IPS-15b (cell line): ENCODE data around the gene BTBD16.

Source experiments
- H3K27me3 ChIP-seq: one replicate; pipeline ENCODE4 v1.6.1; 2013; ENCODE audit warnings: low read length; ENCODE audit not compliant: control insufficient read depth, insufficient read depth
- H3K36me3 ChIP-seq: one replicate; pipeline ENCODE4 v1.6.1; 2013; ENCODE audit warnings: low read length; ENCODE audit not compliant: control insufficient read depth, insufficient read depth
- H3K4me1 ChIP-seq: one replicate; pipeline ENCODE4 v1.6.1; 2013; ENCODE audit warnings: mild to moderate bottlenecking, low read length; ENCODE audit not compliant: control insufficient read depth, insufficient read depth
- H3K4me3 ChIP-seq: one replicate; pipeline ENCODE4 v1.5.1; 2013; ENCODE audit warnings: low read depth, low read length
- H3K9ac ChIP-seq: one replicate; pipeline ENCODE4 v1.6.1; 2013; ENCODE audit warnings: low read depth, mild to moderate bottlenecking, low read length
- H3K9me3 ChIP-seq: one replicate; pipeline ENCODE4 v1.6.1; 2013; ENCODE audit warnings: mild to moderate bottlenecking, low read length; ENCODE audit not compliant: control insufficient read depth, insufficient read depth

Gene BTBD16

DNA sequence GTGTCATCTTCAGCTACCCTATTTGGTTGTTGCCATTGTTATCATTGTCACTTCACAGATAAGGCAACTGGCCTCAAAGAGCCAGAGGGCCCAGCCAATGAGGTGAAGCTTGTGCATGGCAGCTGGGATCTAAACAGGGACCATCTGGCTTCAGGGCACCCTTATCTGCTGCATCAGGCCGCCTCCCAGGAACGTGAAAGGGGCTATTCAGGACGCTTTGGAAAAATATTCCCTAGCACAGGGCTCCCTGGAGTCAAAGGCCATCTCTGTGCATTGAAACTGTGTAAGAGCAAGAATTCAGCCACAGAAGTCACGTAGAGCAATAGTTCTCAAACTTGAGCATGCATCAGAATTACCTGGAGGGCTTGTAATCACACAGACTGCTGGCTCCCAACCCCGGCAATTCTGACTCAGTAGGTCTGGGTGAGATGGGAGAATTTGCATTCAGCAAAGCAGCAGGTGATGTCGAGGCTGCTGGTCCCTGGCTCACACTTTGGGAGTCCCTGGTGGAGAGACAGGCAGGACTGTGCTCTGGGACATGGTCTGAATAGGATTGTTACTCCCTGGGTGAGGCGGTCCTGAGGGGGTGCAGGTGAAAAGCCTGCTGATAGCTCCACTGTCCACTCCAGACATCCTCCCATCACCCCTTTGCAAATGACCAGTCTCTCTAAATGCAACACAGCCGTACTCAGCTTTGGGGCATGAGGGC lies 81.9 kb downstream of the BTBD16 start:
- H3K9me3 ChIP-seq = no peaks in the 10 kb centered on the region
- no peaks in the 10 kb centered on the region for H3K4me1 ChIP-seq
- H3K9ac ChIP-seq = no peak overlapping the region
- H3K27me3 ChIP-seq = no peaks in the 10 kb centered on the region
- no peaks in the 10 kb centered on the region for H3K36me3 ChIP-seq
- H3K4me3 ChIP-seq = no peak overlapping the region

DNA sequence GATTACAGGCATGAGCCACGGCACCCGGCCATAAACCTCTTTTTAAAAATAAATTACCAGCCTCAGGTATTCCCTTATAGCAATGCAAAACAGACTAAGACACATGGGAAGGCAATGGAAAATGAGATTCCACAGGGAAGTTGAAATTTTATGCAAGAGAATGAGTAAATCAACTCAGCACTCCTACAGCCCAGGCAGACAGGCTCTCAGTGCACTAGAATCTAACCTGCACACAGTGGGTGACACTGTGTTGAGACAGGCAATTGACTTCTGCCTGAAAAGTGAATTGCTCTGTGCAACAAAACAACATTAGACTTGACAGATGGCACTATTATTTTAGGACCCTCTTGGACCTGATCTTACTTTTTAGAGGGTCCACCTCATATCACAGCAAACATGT lies 83.3 kb downstream of the BTBD16 start:
- Histone ChIP-seq H3K9ac (no peak overlapping the region), H3K36me3 (no peaks in the 10 kb centered on the region), H3K9me3 (no peaks in the 10 kb centered on the region), H3K4me3 (no peak overlapping the region), H3K4me1 (no peaks in the 10 kb centered on the region), H3K27me3 (no peaks in the 10 kb centered on the region)

DNA sequence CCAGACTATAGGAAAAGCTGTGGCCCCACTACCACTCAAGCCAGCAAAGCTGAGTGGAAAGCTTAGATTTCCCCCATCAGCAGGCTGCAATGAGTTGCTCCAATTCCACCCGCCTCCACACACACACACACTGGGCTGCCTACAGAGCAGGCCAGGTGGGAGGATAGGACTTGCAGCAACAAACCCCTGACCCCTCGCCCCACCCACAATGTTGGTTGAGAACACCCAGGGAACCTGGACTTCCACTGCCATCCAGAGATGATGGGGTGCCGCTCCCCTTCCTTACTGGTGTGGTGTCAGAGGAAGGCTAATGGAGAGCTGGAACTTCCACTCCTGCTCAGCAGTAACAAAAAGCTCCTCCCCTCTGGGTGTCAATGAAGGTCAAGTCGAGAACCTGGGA lies 86.6 kb downstream of the BTBD16 start:
- Histone ChIP-seq H3K4me1 (no peaks in the 10 kb centered on the region), H3K4me3 (no peak overlapping the region), H3K27me3 (no peaks in the 10 kb centered on the region), H3K36me3 (no peaks in the 10 kb centered on the region), H3K9ac (no peak overlapping the region), H3K9me3 (no peaks in the 10 kb centered on the region)

DNA sequence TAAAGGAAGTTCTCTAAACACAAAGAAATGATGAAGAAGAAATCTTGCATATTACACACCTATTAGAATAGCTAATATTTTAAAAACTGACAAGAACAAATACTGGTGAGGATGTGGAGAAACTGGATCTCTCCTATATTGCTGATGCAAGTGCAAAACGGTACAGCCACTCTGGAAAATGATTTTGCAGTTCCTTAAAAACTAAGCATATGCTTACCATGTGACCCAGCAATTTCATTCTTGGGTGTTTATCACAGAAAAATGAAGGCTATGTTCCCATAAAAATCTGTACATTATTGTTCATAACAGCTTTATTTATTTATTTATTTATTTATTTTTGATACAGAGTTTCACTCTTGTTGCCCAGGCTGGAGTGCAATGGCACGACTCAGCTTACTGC lies 88.5 kb downstream of the BTBD16 start:
- H3K4me3 ChIP-seq = no peak overlapping the region
- H3K9ac ChIP-seq = no peak overlapping the region

DNA sequence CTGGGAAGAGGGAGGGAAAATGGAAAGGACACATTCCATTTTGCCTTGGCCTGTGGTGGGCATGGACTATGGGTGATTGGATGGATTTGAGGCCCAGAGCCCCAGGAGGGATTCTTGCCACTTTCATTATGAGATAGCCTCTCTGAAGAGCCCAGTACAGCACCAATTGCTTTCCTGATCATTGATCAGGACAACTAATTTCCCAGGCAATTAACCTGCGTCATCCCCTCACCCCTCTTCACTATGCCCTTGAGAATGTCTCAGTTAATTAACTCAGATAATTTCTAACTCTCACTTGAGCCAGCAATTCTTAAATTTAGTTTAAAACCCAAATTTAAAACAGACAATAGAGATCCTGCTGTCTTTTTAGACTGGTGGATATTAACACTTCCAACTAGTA lies 90.0 kb downstream of the BTBD16 start:
- Histone ChIP-seq H3K27me3 (no peaks in the 10 kb centered on the region), H3K4me1 (no peaks in the 10 kb centered on the region), H3K36me3 (no peaks in the 10 kb centered on the region), H3K4me3 (no peak overlapping the region), H3K9ac (no peak overlapping the region), H3K9me3 (no peaks in the 10 kb centered on the region)

More for the DNA sequence above, 88.5 kb downstream of the BTBD16 start:
- Histone ChIP-seq H3K9me3 (no peaks in the 10 kb centered on the region), H3K36me3 (no peaks in the 10 kb centered on the region), H3K27me3 (no peaks in the 10 kb centered on the region), H3K4me1 (no peaks in the 10 kb centered on the region)

DNA sequence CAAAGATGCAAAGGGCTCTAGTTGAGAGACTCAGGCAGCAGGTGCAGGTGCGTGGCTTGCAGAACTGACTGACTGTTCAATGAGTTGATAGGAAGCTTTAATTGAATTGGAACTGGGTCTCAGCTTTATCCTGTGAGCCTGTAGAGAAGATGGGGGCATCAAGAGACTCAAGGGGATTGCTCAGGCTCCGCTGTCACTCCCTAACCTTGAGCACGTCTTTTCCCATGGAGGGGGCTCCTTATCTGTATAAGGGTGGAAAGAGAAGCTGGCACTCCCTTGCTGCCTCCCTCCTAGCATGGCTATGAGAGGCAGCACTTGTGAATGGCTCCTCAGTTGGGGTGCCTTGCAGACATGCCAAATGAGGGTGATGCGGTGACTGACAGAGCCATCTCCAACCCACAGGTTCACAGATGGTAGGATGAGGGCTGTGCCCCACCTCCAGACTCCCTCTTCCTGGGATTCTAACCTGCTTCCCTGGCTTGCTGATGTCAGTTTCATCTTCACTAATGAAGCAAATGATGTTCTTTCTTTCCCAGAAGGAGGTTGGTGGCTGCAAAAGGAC lies 91.0 kb downstream of the BTBD16 start:
- Histone ChIP-seq H3K4me3 (no peak overlapping the region), H3K36me3 (no peaks in the 10 kb centered on the region), H3K4me1 (no peaks in the 10 kb centered on the region), H3K9me3 (no peaks in the 10 kb centered on the region), H3K27me3 (no peaks in the 10 kb centered on the region), H3K9ac (no peak overlapping the region)

DNA sequence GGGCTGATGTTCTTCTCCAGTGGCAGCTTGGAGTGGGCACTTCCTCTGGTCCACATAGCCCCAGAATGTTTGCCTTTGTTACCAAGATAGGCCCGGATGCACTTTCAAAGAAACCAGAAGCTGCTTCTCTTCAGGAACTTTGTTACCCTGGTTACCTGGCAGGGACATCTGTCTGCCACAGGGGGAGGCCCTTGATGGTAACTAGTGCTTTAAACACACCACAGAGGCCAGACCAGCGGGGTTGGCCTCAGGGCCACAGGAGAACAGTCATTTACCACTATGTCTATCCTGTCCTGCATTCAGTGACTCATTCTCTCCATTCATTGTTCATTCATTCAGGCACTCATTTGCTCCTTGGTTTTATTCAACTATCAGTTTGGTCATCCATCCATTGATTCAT lies 91.5 kb downstream of the BTBD16 start:
- Histone ChIP-seq H3K4me3 (no peak overlapping the region), H3K9ac (no peak overlapping the region), H3K4me1 (no peaks in the 10 kb centered on the region), H3K9me3 (no peaks in the 10 kb centered on the region), H3K36me3 (no peaks in the 10 kb centered on the region), H3K27me3 (no peaks in the 10 kb centered on the region)

DNA sequence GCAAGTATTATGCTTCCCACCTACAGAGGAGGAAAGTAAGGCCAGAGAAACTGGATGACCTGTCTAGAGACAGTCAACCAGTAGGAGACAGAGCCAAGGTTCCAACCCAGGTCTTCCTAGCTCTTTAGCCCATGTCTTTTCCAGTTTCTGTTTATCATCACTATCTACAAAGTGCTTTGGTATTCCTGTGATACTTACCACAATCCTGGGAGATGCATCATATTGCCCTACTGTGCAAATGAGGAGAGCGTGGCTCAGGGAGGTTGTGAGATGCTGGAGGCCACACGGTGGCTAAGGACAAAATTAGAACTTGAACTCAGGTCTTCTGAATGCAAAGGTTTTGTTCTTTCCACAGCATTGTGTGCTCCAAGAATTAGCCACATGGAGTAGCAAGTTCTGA lies 92.2 kb downstream of the BTBD16 start:
- no peak overlapping the region for H3K4me3 ChIP-seq
- no peak overlapping the region for H3K9ac ChIP-seq
- H3K4me1 ChIP-seq = peaks cover under 1% of the 10 kb centered on the region
- no peaks in the 10 kb centered on the region for H3K36me3 ChIP-seq
- no peaks in the 10 kb centered on the region for H3K27me3 ChIP-seq
- H3K9me3 ChIP-seq = no peaks in the 10 kb centered on the region

DNA sequence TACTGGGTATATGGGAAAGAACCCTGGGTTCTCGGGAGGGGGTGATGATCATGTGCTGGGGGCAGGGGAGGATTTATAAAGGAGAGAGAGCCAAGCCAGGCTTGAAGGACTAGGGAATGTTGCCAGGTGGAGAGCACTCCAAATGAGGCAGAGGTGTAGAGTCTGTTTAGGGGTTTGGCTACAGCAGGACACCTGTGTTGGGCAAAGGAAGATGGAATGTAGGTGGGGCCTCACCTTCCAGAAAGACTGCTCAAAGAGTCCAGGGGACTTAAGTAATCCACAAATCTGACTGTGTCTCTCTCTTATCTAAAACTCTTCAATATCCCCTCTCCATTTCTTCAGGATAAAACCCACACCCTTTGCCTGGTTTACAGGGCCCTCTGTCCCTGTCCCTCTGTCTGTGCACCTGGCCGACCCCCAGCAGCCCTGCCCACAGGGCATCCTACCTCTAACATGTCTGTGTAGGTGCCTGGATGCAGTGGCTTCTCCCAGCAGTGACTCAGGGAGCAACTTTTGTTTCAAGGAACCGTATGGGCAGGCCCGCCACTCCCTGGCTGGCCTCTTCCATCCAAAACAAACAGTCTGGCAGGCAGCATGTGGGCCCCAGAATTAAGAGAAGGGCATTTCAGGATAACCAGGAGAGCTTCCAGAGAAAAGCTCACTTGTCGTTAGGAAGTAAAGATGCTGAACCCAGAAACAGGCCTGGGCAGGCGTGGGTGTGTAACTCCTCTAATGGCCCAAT lies 92.8 kb downstream of the BTBD16 start:
- Histone ChIP-seq H3K4me1 (peaks cover 3% of the 10 kb centered on the region), H3K27me3 (no peaks in the 10 kb centered on the region), H3K9me3 (no peaks in the 10 kb centered on the region), H3K36me3 (no peaks in the 10 kb centered on the region), H3K4me3 (no peak overlapping the region), H3K9ac (no peak overlapping the region)

DNA sequence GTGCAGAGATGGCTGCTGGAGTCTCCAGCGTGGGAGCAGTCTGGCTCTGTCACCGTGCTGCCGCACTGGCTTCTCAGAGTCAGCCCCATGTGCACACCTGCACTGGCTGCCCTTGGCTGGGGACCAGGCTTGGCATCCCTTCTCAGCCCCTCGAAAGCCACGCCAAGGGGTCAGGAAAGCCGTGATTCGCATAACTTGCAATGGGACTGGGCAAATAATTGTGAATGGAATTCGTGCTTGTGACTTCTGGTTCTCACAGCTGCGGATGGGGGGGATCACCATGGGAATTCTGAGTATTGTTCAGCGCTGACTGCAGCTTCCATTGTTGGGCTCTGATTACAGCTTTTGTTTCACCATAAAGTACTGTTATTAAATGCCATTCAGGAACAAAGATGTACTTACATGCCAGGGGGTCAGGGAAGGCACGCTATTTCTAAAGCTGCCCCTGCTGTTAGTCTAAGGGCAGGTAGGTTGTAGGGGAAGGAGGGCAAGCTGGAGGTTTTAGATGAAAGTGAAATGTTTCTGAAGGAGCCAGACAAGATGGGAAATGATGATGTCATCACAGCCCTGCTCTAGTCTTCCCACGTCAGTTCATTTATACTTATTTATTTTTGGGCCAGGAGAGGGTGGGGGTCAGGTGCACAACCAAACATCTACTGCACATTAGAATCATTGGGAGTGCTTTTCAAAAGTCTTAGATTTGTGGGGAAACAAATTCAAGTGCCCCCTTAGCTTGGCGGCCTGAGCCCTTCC lies 97.6 kb downstream of the BTBD16 start:
- H3K36me3 ChIP-seq = no peaks in the 10 kb centered on the region
- H3K9me3 ChIP-seq = no peaks in the 10 kb centered on the region
- H3K4me1 ChIP-seq = peaks cover 5% of the 10 kb centered on the region
- H3K9ac ChIP-seq = no peak overlapping the region
- H3K27me3 ChIP-seq = peaks cover 12% of the 10 kb centered on the region
- H3K4me3 ChIP-seq = no peak overlapping the region

DNA sequence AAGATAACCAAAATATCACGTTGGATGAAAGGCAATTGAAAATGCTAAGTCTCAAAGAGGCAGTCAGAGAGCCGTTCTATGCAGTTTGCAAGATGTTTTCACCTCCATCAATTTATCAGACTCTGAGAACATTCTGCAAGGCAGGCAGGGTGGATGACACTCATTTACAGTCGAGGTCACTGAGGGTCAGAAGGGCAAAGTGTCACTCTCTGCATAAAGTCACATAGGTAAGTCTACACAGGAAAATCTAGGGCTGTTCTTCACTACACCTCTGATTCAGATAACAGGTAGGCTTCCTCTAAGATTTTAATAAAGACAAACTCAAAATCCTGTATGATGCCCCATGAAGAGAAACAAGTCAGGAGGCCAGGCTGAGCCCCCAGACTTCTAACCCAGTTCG lies 102.0 kb downstream of the BTBD16 start:
- H3K36me3 ChIP-seq = no peaks in the 10 kb centered on the region
- peaks cover 12% of the 10 kb centered on the region for H3K27me3 ChIP-seq
- H3K4me3 ChIP-seq = no peak overlapping the region
- H3K9ac ChIP-seq = no peak overlapping the region
- peaks cover 9% of the 10 kb centered on the region for H3K4me1 ChIP-seq
- no peaks in the 10 kb centered on the region for H3K9me3 ChIP-seq
